GM18507 (cell line): ENCODE results near the gene SLC16A13.
"Not testable (repeated sequence)": the region's sequence is repeated elsewhere in the genome, so short reads cannot be mapped to it uniquely, and the experiment has no call there.

Experiments
- DNase-seq: peaks from one replicate; pipeline ENCODE4 v3.0.0; 2011; ENCODE audit warnings: low read depth; ENCODE audit not compliant: insufficient read length; ENCODE audit errors: extremely low spot score
- FAIRE-seq: peaks from 2 replicates; lab custom pipeline; 2011; peaks lifted over from hg19 to GRCh38; lab: Jason Lieb, UNC

The SLC16A13 gene

DNA sequence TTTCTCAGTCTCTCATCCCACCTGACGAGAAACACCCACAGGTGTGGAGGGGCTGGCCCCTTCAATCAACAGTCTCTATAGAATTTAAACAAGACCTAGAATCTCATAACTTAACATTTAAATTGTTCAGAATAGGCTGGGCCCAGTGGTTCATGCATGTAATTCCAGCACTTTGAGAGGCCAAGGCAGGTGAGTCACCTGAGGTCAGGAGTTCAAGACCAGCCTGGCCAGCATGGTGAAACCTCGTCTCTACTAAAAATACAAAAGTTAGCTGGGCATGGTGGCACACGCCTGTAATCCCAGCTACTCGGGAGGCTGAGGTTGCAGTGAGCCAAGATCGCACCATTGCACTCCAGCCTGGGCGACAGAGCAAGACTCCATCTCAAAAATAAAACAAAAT, 53.8 kb downstream of the SLC16A13 start:
- not testable (repeated sequence) for FAIRE-seq, DNase-seq
